Epithelial cell of esophagus (primary cell): Measurements from ENCODE around the gene FBLN1.

ENCODE experiments used
- DNase-seq: peaks from one replicate; pipeline ENCODE4 v3.0.0; 2010; ENCODE audit warnings: low read depth
- H3K4me3 ChIP-seq: 2 replicates; pipeline ENCODE4 v1.5.1; 2011; ENCODE audit warnings: mild to moderate bottlenecking, low read length, control low read depth
- CTCF ChIP-seq: IDR thresholded peaks from 2 replicates; pipeline ENCODE4 v1.5.1; 2011; ENCODE audit warnings: low read depth, mild to moderate bottlenecking, low read length, control low read depth, inconsistent platforms; ENCODE audit not compliant: insufficient read depth; ENCODE audit errors: missing control alignments

The FBLN1 gene

GRCh38 chr22:45579306-45579705 lies 76.6 kb downstream of the FBLN1 start:
- no peak for TF ChIP-seq CTCF
- DNase-seq = no peak

GRCh38 chr22:45579806-45580725 lies 77.4 kb downstream of the FBLN1 start:
- no peak for DNase-seq
- no peak overlapping the region for H3K4me3 ChIP-seq
- no peak for TF ChIP-seq CTCF

More at GRCh38 chr22:45579306-45579705, 76.6 kb downstream of the FBLN1 start:
- H3K4me3 ChIP-seq = no peak overlapping the region

GRCh38 chr22:45580726-45581381 lies 78.2 kb downstream of the FBLN1 start:
- TF ChIP-seq CTCF = no peak
- no peak for DNase-seq
- H3K4me3 ChIP-seq = no peak overlapping the region

GRCh38 chr22:45581549-45582080 lies 78.9 kb downstream of the FBLN1 start:
- H3K4me3 ChIP-seq = no peak overlapping the region
- TF ChIP-seq CTCF = no peak
- DNase-seq = no peak

GRCh38 chr22:45582236-45582954 lies 79.7 kb downstream of the FBLN1 start:
- no peak for TF ChIP-seq CTCF
- no peak for DNase-seq
- H3K4me3 ChIP-seq = no peak overlapping the region

- no peak for TF ChIP-seq CTCF
- DNase-seq = no peak
- no peak overlapping the region for H3K4me3 ChIP-seq
Observed at GRCh38 chr22:45582955-45583320, 80.3 kb downstream of the FBLN1 start.
